ENCODE results near the gene COL11A2. TPM values are rescaled to one million over a fixed set of nuclear protein-coding genes. Genes with fewer than 3 reads are reported as not detected.
A peak's percentile ranks its signal among the peaks of the same experiment; 100 is the strongest.

The COL11A2 gene
- total RNA-seq, 1 experiment from 2014 or later: 7.6 TPM

- TF ChIP-seq TCF7L2 (IDR thresholded peaks at IDR 0.05; ENCODE audit: borderline replicate concordance, extremely low read depth, insufficient read depth, insufficient read length) (no peak), MAX (IDR thresholded peaks at IDR 0.05) (no peak; the same call in 1 of the 2 replicates), SP1 (IDR thresholded peaks at IDR 0.05; ENCODE audit: low read depth) (no peak), JUND (IDR thresholded peaks at IDR 0.05) (no peak), EZH2 (IDR thresholded peaks at IDR 0.05) (no peak), CBX3 (IDR thresholded peaks at IDR 0.05; ENCODE audit: low read depth) (no peak), ZFX (IDR thresholded peaks at IDR 0.05) (peak; percentile 79; the same call in 1 of the 2 replicates), ELF1 (IDR thresholded peaks at IDR 0.05; ENCODE audit: borderline replicate concordance, low read depth) (no peak)
- TF ChIP-seq, protein P1, sequence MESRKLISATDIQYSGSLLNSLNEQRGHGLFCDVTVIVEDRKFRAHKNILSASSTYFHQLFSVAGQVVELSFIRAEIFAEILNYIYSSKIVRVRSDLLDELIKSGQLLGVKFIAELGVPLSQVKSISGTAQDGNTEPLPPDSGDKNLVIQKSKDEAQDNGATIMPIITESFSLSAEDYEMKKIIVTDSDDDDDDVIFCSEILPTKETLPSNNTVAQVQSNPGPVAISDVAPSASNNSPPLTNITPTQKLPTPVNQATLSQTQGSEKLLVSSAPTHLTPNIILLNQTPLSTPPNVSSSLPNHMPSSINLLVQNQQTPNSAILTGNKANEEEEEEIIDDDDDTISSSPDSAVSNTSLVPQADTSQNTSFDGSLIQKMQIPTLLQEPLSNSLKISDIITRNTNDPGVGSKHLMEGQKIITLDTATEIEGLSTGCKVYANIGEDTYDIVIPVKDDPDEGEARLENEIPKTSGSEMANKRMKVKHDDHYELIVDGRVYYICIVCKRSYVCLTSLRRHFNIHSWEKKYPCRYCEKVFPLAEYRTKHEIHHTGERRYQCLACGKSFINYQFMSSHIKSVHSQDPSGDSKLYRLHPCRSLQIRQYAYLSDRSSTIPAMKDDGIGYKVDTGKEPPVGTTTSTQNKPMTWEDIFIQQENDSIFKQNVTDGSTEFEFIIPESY (IDR thresholded peaks at IDR 0.05; ENCODE audit: extremely low read depth, insufficient replicate concordance, low read length): peak; percentile 15
Observed at GRCh38 chr6:33161354-33162331, 30.6 kb downstream of the COL11A2 start (continued).

DNA sequence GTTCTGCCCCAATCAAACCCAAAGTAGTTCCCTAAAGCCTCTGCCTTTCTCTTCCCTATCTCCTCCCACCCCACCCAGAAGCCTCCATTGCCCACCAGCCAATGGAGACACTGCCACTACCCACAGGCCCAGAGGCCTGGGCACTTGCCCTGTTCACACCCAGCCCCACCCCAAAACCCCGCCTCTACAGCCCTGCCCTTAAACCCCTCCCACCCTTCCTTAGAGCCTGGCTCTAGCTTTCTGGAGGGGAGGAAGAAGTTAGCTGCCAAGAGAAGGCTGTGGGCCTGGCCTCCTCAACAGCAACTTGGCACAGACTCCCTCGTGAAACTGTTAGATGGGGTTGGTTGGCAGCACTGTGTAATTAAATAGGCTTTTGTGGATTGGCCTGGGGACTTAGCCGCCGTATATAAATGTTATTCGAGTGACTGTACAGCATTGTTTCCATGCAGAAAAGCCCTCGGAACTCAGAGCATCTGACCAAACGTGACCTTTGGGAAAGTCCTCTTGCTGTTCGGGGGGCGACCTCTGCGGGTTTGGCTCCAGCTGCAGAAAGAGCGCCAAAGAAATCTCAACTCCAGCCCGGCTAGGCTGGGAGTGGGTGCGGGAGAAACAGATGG, 31.4 kb downstream of the COL11A2 start:
- DNase-seq (ENCODE audit: low read depth, low spot score) (peak; percentile 52), ATAC-seq (peak; percentile 81)
- intact Hi-C loops (cut with micrococcal nuclease): loop anchor here (1.0 kb wide), 2 partner anchors 36 to 87 kb away; no protein-coding TSS in a partner anchor
- Histone ChIP-seq H3K9ac (ENCODE audit: low read length) (peak overlapping the region; percentile 72; the same call in 1 of the 2 replicates), H3K27ac (ENCODE audit: low read depth, low read length) (peak overlapping the region; percentile 40), H3K27me3 (ENCODE audit: insufficient read depth, low read length) (no peaks in the 10 kb centered on the region), H3K4me2 (ENCODE audit: low read length) (peak overlapping the region; percentile 95), H2AFZ (ENCODE audit: low read depth, low read length, poor library complexity, severe bottlenecking) (peak overlapping the region; percentile 76), H4K20me1 (ENCODE audit: insufficient read depth) (no peaks in the 10 kb centered on the region), H3K9me3 (ENCODE audit: control insufficient read depth in 1 of 2, insufficient read depth in 1 of 2, low read depth in 1 of 2, low read length in 2 of 2) (no peaks in the 10 kb centered on the region), H3K36me3 (ENCODE audit: control insufficient read depth in 1 of 2, insufficient read depth in 2 of 2, low read length in 2 of 2) (no peaks in the 10 kb centered on the region), H3K4me3 (replicated peaks in 1 of 2; ENCODE audit: low read depth in 1 of 2, low read length in 2 of 2) (peak overlapping the region; percentile 52 to 61), H3K4me1 (ENCODE audit: control insufficient read depth in 1 of 2, insufficient read depth in 2 of 2, low read length in 2 of 2) (peaks cover 11 to 29% of the 10 kb centered on the region in 2 experiments), H3K9me2 (ENCODE audit: insufficient read depth) (no peaks in the 10 kb centered on the region), H3K79me2 (ENCODE audit: insufficient read depth, low read length) (no peaks in the 10 kb centered on the region)
- no TSS peak for BruUV-seq (replicated peaks)
- ChIA-PET POLR2A (no interaction called here), RAD21 (ENCODE audit: low non-redundant PET in 1 of 2, low total read pairs in 2 of 2, uncharacterized antibody in 2 of 2, unreplicated experiment in 2 of 2) (interaction anchor here (0.6 to 1.1 kb wide), 6 partner anchors 10 to 114 kb away, joined by 3 to 6 read pairs (median 4); no protein-coding TSS in a partner anchor), CTCF (interaction anchor here (0.6 to 4.9 kb wide), 8 partner anchors 12 to 139 kb away, joined by 3 to 31 read pairs (median 6); partner anchors contain the start of gene HSD17B8)
- TF ChIP-seq, protein P2, sequence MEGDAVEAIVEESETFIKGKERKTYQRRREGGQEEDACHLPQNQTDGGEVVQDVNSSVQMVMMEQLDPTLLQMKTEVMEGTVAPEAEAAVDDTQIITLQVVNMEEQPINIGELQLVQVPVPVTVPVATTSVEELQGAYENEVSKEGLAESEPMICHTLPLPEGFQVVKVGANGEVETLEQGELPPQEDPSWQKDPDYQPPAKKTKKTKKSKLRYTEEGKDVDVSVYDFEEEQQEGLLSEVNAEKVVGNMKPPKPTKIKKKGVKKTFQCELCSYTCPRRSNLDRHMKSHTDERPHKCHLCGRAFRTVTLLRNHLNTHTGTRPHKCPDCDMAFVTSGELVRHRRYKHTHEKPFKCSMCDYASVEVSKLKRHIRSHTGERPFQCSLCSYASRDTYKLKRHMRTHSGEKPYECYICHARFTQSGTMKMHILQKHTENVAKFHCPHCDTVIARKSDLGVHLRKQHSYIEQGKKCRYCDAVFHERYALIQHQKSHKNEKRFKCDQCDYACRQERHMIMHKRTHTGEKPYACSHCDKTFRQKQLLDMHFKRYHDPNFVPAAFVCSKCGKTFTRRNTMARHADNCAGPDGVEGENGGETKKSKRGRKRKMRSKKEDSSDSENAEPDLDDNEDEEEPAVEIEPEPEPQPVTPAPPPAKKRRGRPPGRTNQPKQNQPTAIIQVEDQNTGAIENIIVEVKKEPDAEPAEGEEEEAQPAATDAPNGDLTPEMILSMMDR (IDR thresholded peaks at IDR 0.05 in 2 of 3, conservative IDR thresholded peaks at IDR 0.05 in 1 of 3; ENCODE audit: borderline replicate concordance in 1 of 3, insufficient read depth in 1 of 3, low read depth in 2 of 3, low read length in 2 of 3): no peak
- TF ChIP-seq POLR2A (IDR thresholded peaks at IDR 0.05; ENCODE audit: borderline replicate concordance, extremely low read depth, insufficient read depth, insufficient read length) (peak; percentile 68), MAX (IDR thresholded peaks at IDR 0.05) (no peak)
